Sigmoid colon (tissue), 3 donors: ENCODE measurements around the gene PIK3R6.

Source experiments
- CTCF ChIP-seq, 4 experiments: fragments of 450-650 bp in 3 of 4; fragments of 200-600 bp in 1 of 4; IDR thresholded peaks; one replicate each; pipeline ENCODE4 v1.5.1; 2016 to 2019; ENCODE audit warnings: antibody characterized with exemption in 4 of 4, mild to moderate bottlenecking in 3 of 4, moderate library complexity in 2 of 4
- POLR2A ChIP-seq, 2 donors: fragments of 450-650 bp; IDR thresholded peaks; one replicate each; pipeline ENCODE4 v1.6.1; 2016; ENCODE audit warnings: antibody characterized with exemption in 2 of 2, mild to moderate bottlenecking in 2 of 2, moderate library complexity in 2 of 2

GRCh38 chr17:8894202-8894671, 26.8 kb upstream of the PIK3R6 start:
- TF ChIP-seq CTCF (IDR thresholded peaks at IDR 0.05) (no peak), POLR2A (IDR thresholded peaks at IDR 0.05) (no peak)
